ENCODE data around the gene NFIA. TPM values are rescaled to one million over a fixed set of nuclear protein-coding genes. Genes with fewer than 3 reads are reported as not detected.
A peak's percentile ranks its signal among the peaks of the same experiment; 100 is the strongest.

Gene NFIA
- total and polyA plus RNA-seq, 5 experiments from 2014 or later: 6.3 to 7.8 (median 7.4) TPM

GRCh38 chr1:61098333-61098732 lies 16.0 kb downstream of the NFIA start:
- H3K4me3 Mint-ChIP-seq: no peak overlapping the region
- DNase-seq (no peak), ATAC-seq (no peak)
- peaks cover 0 to 5% (median 0%) of the 10 kb centered on the region in 5 donors for H3K27me3 Mint-ChIP-seq
- POLR2A ChIA-PET: interaction anchor here (0.6 to 2.1 kb wide), 3 partner anchors 10 to 1134 kb away, joined by 3 to 7 read pairs (median 3); no protein-coding TSS in a partner anchor
- H3K27ac Mint-ChIP-seq: no peak overlapping the region
- H3K4me1 Mint-ChIP-seq: peaks cover 6 to 14% (median 10%) of the 10 kb centered on the region in 4 donors
- H3K36me3 Mint-ChIP-seq: peaks cover 0 to 3% (median 0%) of the 10 kb centered on the region in 3 donors
- no peaks in the 10 kb centered on the region for H3K9me3 Mint-ChIP-seq

- peaks cover 6 to 12% (median 9%) of the 10 kb centered on the region in 4 donors for H3K4me1 Mint-ChIP-seq
- ATAC-seq (no peak), DNase-seq (no peak)
- POLR2A ChIA-PET: interaction anchor here (0.6 to 0.8 kb wide), 2 partner anchors 10 to 1135 kb away, joined by 3 read pairs; no protein-coding TSS in a partner anchor
- H3K4me3 Mint-ChIP-seq: no peak overlapping the region
- H3K36me3 Mint-ChIP-seq: peaks cover 0 to 3% (median 0%) of the 10 kb centered on the region in 3 donors
- H3K27ac Mint-ChIP-seq: no peak overlapping the region
- H3K9me3 Mint-ChIP-seq: no peaks in the 10 kb centered on the region
- peaks cover 0 to 5% (median 0%) of the 10 kb centered on the region in 5 donors for H3K27me3 Mint-ChIP-seq
Measured at GRCh38 chr1:61098906-61099437, 16.6 kb downstream of the NFIA start.

GRCh38 chr1:61100578-61100977 lies 18.2 kb downstream of the NFIA start:
- peaks cover 0 to 3% (median 0%) of the 10 kb centered on the region in 3 donors for H3K36me3 Mint-ChIP-seq
- peaks cover 6 to 8% (median 6%) of the 10 kb centered on the region in 4 donors for H3K4me1 Mint-ChIP-seq
- POLR2A ChIA-PET: no interaction called here
- no peak overlapping the region for H3K4me3 Mint-ChIP-seq
- no peak overlapping the region for H3K27ac Mint-ChIP-seq
- DNase-seq (no peak), ATAC-seq (no peak)
- no peaks in the 10 kb centered on the region for H3K27me3 Mint-ChIP-seq
- no peaks in the 10 kb centered on the region for H3K9me3 Mint-ChIP-seq

GRCh38 chr1:61101536-61101935 lies 19.2 kb downstream of the NFIA start:
- no peaks in the 10 kb centered on the region for H3K27me3 Mint-ChIP-seq

GRCh38 chr1:61102041-61102440 lies 19.7 kb downstream of the NFIA start:
- peaks cover 0 to 3% (median 0%) of the 10 kb centered on the region in 3 donors for H3K36me3 Mint-ChIP-seq
- H3K27ac Mint-ChIP-seq: no peak overlapping the region
- DNase-seq (no peak), ATAC-seq (no peak)
- POLR2A ChIA-PET: no interaction called here
- H3K27me3 Mint-ChIP-seq: no peaks in the 10 kb centered on the region
- no peaks in the 10 kb centered on the region for H3K9me3 Mint-ChIP-seq
- H3K4me1 Mint-ChIP-seq: peaks cover 5 to 8% (median 6%) of the 10 kb centered on the region in 4 donors
- H3K4me3 Mint-ChIP-seq: no peak overlapping the region

More at GRCh38 chr1:61101536-61101935, 19.2 kb downstream of the NFIA start:
- H3K4me3 Mint-ChIP-seq: no peak overlapping the region
- H3K4me1 Mint-ChIP-seq: peaks cover 5 to 8% (median 6%) of the 10 kb centered on the region in 4 donors
- peaks cover 0 to 3% (median 0%) of the 10 kb centered on the region in 3 donors for H3K36me3 Mint-ChIP-seq
- no peak for ATAC-seq
- peak overlapping the region in 1 of 10 donors; percentile 29 for H3K27ac Mint-ChIP-seq
- POLR2A ChIA-PET: no interaction called here
- no peak for DNase-seq
- H3K9me3 Mint-ChIP-seq: no peaks in the 10 kb centered on the region

GRCh38 chr1:61102621-61103020 lies 20.3 kb downstream of the NFIA start:
- Mint-ChIP-seq H3K27ac (no peak overlapping the region), H3K4me3 (no peak overlapping the region), H3K4me1 (peaks cover 0 to 7% (median 4%) of the 10 kb centered on the region in 4 donors), H3K9me3 (peaks cover 0 to under 1% (median 0%) of the 10 kb centered on the region in 9 donors), H3K36me3 (peaks cover 0 to 3% (median under 1%) of the 10 kb centered on the region in 3 donors), H3K27me3 (no peaks in the 10 kb centered on the region)
- DNase-seq (no peak), ATAC-seq (no peak)
- POLR2A ChIA-PET: no interaction called here

GRCh38 chr1:61104220-61104671 lies 21.9 kb downstream of the NFIA start:
- ATAC-seq (no peak), DNase-seq (no peak)
- H3K4me3 Mint-ChIP-seq: no peak overlapping the region
- H3K36me3 Mint-ChIP-seq: peaks cover 3 to 6% (median 5%) of the 10 kb centered on the region in 3 donors
- H3K27ac Mint-ChIP-seq: no peak overlapping the region
- H3K4me1 Mint-ChIP-seq: peaks cover under 1 to 7% (median 4%) of the 10 kb centered on the region in 4 donors
- POLR2A ChIA-PET: no interaction called here
- H3K9me3 Mint-ChIP-seq: peaks cover 0 to 5% (median 0%) of the 10 kb centered on the region in 9 donors
- H3K27me3 Mint-ChIP-seq: no peaks in the 10 kb centered on the region

GRCh38 chr1:61107638-61108037 lies 25.3 kb downstream of the NFIA start:
- H3K27ac Mint-ChIP-seq: no peak overlapping the region
- no peak for ATAC-seq
- peaks cover 3 to 6% (median 5%) of the 10 kb centered on the region in 3 donors for H3K36me3 Mint-ChIP-seq
- peaks cover 0 to 4% (median 3%) of the 10 kb centered on the region in 4 donors for H3K4me1 Mint-ChIP-seq
- peaks cover 0 to 5% (median 0%) of the 10 kb centered on the region in 9 donors for H3K9me3 Mint-ChIP-seq
- DNase-seq: no peak
- no peaks in the 10 kb centered on the region for H3K27me3 Mint-ChIP-seq
- H3K4me3 Mint-ChIP-seq: no peak overlapping the region
- POLR2A ChIA-PET: no interaction called here

- Mint-ChIP-seq H3K36me3 (peaks cover 3 to 13% (median 7%) of the 10 kb centered on the region in 3 donors), H3K27ac (no peak overlapping the region), H3K4me3 (no peak overlapping the region), H3K27me3 (peaks cover 0 to 3% (median 0%) of the 10 kb centered on the region in 5 donors), H3K9me3 (peaks cover 0 to 10% (median 2%) of the 10 kb centered on the region in 9 donors), H3K4me1 (peaks cover 0 to 4% (median 3%) of the 10 kb centered on the region in 4 donors)
- no peak for ATAC-seq
- POLR2A ChIA-PET: no interaction called here
- DNase-seq: peak in 1 of 10 donors; percentile 4
Measured at GRCh38 chr1:61109158-61109557, 26.8 kb downstream of the NFIA start.

GRCh38 chr1:61109910-61110309 lies 27.5 kb downstream of the NFIA start:
- POLR2A ChIA-PET: no interaction called here
- peaks cover 0 to 10% (median 2%) of the 10 kb centered on the region in 9 donors for H3K9me3 Mint-ChIP-seq
- ATAC-seq (no peak), DNase-seq (no peak)
- peaks cover 3 to 13% (median 7%) of the 10 kb centered on the region in 3 donors for H3K36me3 Mint-ChIP-seq
- no peak overlapping the region for H3K27ac Mint-ChIP-seq
- peaks cover 0 to 4% (median 3%) of the 10 kb centered on the region in 4 donors for H3K4me1 Mint-ChIP-seq
- peaks cover 0 to 3% (median 0%) of the 10 kb centered on the region in 5 donors for H3K27me3 Mint-ChIP-seq
- no peak overlapping the region for H3K4me3 Mint-ChIP-seq

- Mint-ChIP-seq H3K27me3 (peaks cover 0 to 3% (median 0%) of the 10 kb centered on the region in 5 donors), H3K4me3 (no peak overlapping the region), H3K9me3 (peaks cover 0 to 10% (median 2%) of the 10 kb centered on the region in 9 donors), H3K4me1 (peaks cover 0 to 4% (median 3%) of the 10 kb centered on the region in 4 donors), H3K27ac (no peak overlapping the region), H3K36me3 (peaks cover 3 to 13% (median 7%) of the 10 kb centered on the region in 3 donors)
- no peak for ATAC-seq
- POLR2A ChIA-PET: no interaction called here
- DNase-seq: no peak
Measured at GRCh38 chr1:61110554-61110953, 28.2 kb downstream of the NFIA start.

GRCh38 chr1:61111084-61112004 lies 29.0 kb downstream of the NFIA start:
- peaks cover 0 to 5% (median 4%) of the 10 kb centered on the region in 4 donors for H3K4me1 Mint-ChIP-seq
- H3K27ac Mint-ChIP-seq: no peak overlapping the region

More at GRCh38 chr1:61111084-61112004, 29.0 kb downstream of the NFIA start:
- POLR2A ChIA-PET: no interaction called here
- peaks cover 3 to 13% (median 9%) of the 10 kb centered on the region in 3 donors for H3K36me3 Mint-ChIP-seq
- H3K27me3 Mint-ChIP-seq: peaks cover 0 to 3% (median 0%) of the 10 kb centered on the region in 5 donors
- no peak overlapping the region for H3K4me3 Mint-ChIP-seq
- DNase-seq: no peak
- ATAC-seq: no peak
- H3K9me3 Mint-ChIP-seq: peaks cover 0 to 10% (median 2%) of the 10 kb centered on the region in 9 donors

Measured in naive thymus-derived CD8-positive, alpha-beta T cell (primary cell).